ENCODE results near the gene SPTA1.

Gene SPTA1

DNA sequence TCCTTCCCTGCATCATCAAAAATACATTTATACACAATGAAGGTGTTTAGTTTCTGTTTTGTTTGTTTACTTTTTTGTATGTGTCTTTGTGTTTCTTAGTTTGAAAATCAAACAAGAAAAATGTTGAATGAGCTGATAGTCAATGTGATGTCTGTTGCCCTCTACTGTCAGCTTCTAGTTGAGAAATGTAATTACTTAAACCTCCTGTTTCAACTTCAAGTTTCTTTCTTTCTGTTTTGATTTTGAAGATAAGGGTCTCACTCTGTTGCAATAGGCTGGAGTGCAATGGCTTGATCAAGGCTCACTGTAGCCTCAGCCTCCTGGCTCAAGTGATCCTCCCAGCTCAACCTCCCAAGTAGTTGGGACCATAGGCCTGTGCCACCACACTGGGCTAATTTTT is 37.5 kb downstream of the SPTA1 start:
- H3K36me3 ChIP-seq (ENCODE audit: control insufficient read depth, insufficient read depth, low read length) = no peaks in the 10 kb centered on the region
- no peak overlapping the region for H3K27ac ChIP-seq (ENCODE audit: low read depth, low read length, severe bottlenecking)
- H3K9me3 ChIP-seq (ENCODE audit: control insufficient read depth, low read length) = no peaks in the 10 kb centered on the region

DNA sequence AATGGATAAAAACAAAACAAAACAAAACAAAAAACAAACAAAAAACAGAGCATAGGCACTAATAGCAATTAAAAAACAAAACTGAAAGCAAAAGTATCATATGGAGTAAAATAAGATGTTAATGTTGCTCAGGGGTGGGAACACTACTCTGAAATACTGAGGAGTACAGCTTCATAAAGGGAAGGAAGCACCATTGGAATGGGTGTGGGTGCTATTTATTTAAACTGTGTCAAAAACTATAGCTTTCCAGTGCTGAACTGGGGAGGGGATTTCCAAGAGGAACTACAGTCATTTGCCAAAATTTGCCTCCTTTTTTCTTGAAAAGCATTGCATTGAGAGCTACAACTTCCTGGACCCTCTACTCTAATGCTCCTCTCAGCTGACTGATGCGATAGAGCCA is 40.0 kb downstream of the SPTA1 start:
- WGBS, 2 experiments (ENCODE audit: insufficient coverage in 2 of 2) = no CpG with 5 or more reads among the region's 1 CpG
- no peaks in the 10 kb centered on the region for H3K36me3 ChIP-seq (ENCODE audit: control insufficient read depth, insufficient read depth, low read length)
- no peak overlapping the region for H3K27ac ChIP-seq (ENCODE audit: low read depth, low read length, severe bottlenecking)
- no peak overlapping the region for H3K4me3 ChIP-seq (ENCODE audit: extremely low read depth, insufficient read depth, low read length, poor library complexity, severe bottlenecking)
- H3K9me3 ChIP-seq (ENCODE audit: control insufficient read depth, low read length) = no peaks in the 10 kb centered on the region
- no peaks in the 10 kb centered on the region for H3K4me1 ChIP-seq (ENCODE audit: control insufficient read depth, insufficient read depth, low read length, poor library complexity, severe bottlenecking)

More for the DNA sequence above, 37.5 kb downstream of the SPTA1 start:
- H3K4me3 ChIP-seq (ENCODE audit: extremely low read depth, insufficient read depth, low read length, poor library complexity, severe bottlenecking) = no peak overlapping the region
- no peaks in the 10 kb centered on the region for H3K4me1 ChIP-seq (ENCODE audit: control insufficient read depth, insufficient read depth, low read length, poor library complexity, severe bottlenecking)

DNA sequence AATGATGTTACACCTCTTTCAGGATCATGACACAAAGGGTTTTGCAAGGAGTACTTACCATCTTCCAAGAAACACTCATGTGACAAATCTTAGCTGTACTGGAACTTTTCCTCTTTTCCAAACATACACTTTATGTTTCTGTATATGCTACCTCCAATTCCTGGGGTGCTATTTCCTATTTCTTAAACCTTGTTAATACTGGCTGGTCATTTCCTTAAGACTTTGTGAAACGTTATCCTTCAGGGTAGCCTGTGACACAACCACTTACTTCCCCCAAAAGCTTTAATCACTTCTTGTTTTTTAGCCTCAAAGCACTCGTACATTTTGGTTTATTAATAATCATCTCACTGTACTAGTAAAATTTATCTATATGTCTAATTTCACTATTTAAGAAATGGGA is 42.1 kb downstream of the SPTA1 start:
- no peaks in the 10 kb centered on the region for H3K36me3 ChIP-seq (ENCODE audit: control insufficient read depth, insufficient read depth, low read length)
- no peak overlapping the region for H3K27ac ChIP-seq (ENCODE audit: low read depth, low read length, severe bottlenecking)
- WGBS, 2 experiments (ENCODE audit: insufficient coverage in 2 of 2) = 54 to 83% methylated on average over 1 of the region's 2 CpGs
- H3K4me1 ChIP-seq (ENCODE audit: control insufficient read depth, insufficient read depth, low read length, poor library complexity, severe bottlenecking) = no peaks in the 10 kb centered on the region
- no peaks in the 10 kb centered on the region for H3K9me3 ChIP-seq (ENCODE audit: control insufficient read depth, low read length)
- no peak overlapping the region for H3K4me3 ChIP-seq (ENCODE audit: extremely low read depth, insufficient read depth, low read length, poor library complexity, severe bottlenecking)

DNA sequence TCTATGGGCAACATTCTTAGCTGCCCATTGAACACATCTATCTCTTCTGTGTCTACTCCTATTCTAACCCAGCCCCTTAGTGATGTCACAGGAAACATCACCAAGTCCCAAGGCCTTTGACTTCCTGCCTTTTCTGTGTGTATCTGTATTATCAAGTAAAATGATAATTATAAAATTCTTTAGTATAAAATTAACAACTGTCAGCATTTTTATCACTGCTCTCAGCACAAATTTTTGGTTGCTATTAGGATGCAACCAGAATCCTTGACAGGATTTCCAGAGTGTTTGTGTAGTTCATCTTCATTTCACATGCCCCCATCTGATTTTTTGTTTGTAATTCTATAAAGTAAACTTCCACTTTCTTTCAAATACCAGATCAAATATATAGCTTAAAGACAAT is 47.6 kb downstream of the SPTA1 start:
- H3K36me3 ChIP-seq (ENCODE audit: control insufficient read depth, insufficient read depth, low read length) = no peaks in the 10 kb centered on the region
- H3K27ac ChIP-seq (ENCODE audit: low read depth, low read length, severe bottlenecking) = no peak overlapping the region
- no peak overlapping the region for H3K4me3 ChIP-seq (ENCODE audit: extremely low read depth, insufficient read depth, low read length, poor library complexity, severe bottlenecking)
- no peaks in the 10 kb centered on the region for H3K9me3 ChIP-seq (ENCODE audit: control insufficient read depth, low read length)
- H3K4me1 ChIP-seq (ENCODE audit: control insufficient read depth, insufficient read depth, low read length, poor library complexity, severe bottlenecking) = no peaks in the 10 kb centered on the region

DNA sequence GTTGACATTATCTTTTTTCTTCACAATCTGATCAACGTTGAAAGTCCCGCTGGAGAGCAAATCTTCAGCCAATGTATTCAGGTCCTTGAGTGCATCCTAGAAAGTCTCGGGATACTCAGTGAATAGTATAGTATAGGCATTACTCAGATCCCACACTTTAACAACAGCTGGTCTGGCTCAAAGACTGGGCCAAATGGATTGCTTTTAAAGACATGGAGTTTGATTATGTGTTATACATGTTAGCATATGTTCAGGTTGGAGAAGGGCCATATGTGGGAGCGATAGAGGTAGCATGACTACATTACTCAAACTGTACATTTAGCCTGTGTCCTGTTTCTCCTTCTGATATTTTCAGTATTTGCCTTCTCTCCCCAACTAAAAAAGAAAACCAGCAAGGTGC is 48.4 kb downstream of the SPTA1 start:
- Histone ChIP-seq H3K9me3 (ENCODE audit: control insufficient read depth, low read length) (no peaks in the 10 kb centered on the region), H3K4me3 (ENCODE audit: extremely low read depth, insufficient read depth, low read length, poor library complexity, severe bottlenecking) (no peak overlapping the region), H3K27ac (ENCODE audit: low read depth, low read length, severe bottlenecking) (no peak overlapping the region), H3K36me3 (ENCODE audit: control insufficient read depth, insufficient read depth, low read length) (no peaks in the 10 kb centered on the region), H3K4me1 (ENCODE audit: control insufficient read depth, insufficient read depth, low read length, poor library complexity, severe bottlenecking) (no peaks in the 10 kb centered on the region)
- WGBS, 2 experiments (ENCODE audit: insufficient coverage in 2 of 2) = 100% methylated on average over 1 of the region's 4 CpGs

DNA sequence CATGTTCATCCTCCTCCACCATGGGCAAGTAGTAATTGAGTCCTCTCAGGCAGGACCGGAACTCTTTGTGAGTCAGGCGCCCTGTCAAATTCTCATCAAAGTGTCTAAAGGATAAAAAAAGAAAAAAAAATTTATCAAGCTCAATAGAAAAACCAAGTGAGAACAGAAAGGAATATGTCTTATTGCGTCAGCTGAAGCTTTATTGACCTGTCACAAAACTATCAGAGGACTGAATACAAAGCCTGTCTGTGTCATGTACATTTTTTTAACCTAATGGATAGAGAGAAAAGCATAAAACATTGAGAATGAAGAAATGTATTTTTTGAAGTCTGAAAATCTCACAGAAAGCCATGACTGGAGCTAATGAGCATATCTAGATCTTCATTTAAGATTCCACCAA is 72.8 kb downstream of the SPTA1 start:
- no peak overlapping the region for H3K4me3 ChIP-seq (ENCODE audit: extremely low read depth, insufficient read depth, low read length, poor library complexity, severe bottlenecking)
- H3K27ac ChIP-seq (ENCODE audit: low read depth, low read length, severe bottlenecking) = no peak overlapping the region
- no peaks in the 10 kb centered on the region for H3K36me3 ChIP-seq (ENCODE audit: control insufficient read depth, insufficient read depth, low read length)
- H3K9me3 ChIP-seq (ENCODE audit: control insufficient read depth, low read length) = no peaks in the 10 kb centered on the region
- 80 to 100% methylated on average over 1 of the region's 3 CpGs for WGBS, 2 experiments (ENCODE audit: insufficient coverage in 2 of 2)
- H3K4me1 ChIP-seq (ENCODE audit: control insufficient read depth, insufficient read depth, low read length, poor library complexity, severe bottlenecking) = peaks cover 6% of the 10 kb centered on the region

DNA sequence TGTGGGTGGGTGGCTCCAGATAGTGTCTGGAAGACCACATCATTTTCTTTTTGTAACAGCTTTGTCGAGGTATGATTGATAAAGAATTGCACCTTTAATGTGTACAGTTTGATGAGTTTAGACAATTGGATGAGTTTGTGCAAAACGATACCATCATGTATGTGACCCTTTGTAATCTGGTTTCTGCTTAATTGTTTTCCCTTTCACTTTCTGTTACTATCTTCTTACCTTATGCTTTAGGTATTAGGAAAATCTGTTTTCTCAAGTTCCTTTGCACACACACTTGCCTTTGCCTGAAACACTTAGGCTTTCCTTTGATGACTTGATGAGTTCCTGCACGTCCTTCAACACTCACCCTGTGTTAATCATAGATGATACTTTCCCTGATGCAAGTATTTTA is 74.6 kb downstream of the SPTA1 start:
- Histone ChIP-seq H3K4me3 (ENCODE audit: extremely low read depth, insufficient read depth, low read length, poor library complexity, severe bottlenecking) (no peak overlapping the region), H3K4me1 (ENCODE audit: control insufficient read depth, insufficient read depth, low read length, poor library complexity, severe bottlenecking) (peaks cover 13% of the 10 kb centered on the region), H3K27ac (ENCODE audit: low read depth, low read length, severe bottlenecking) (no peak overlapping the region), H3K36me3 (ENCODE audit: control insufficient read depth, insufficient read depth, low read length) (no peaks in the 10 kb centered on the region), H3K9me3 (ENCODE audit: control insufficient read depth, low read length) (no peaks in the 10 kb centered on the region)
- WGBS, 2 experiments (ENCODE audit: insufficient coverage in 2 of 2) = 78% methylated on average over 1 of the region's 3 CpGs; no CpG with 5 or more reads in 1 of the 2 experiments

DNA sequence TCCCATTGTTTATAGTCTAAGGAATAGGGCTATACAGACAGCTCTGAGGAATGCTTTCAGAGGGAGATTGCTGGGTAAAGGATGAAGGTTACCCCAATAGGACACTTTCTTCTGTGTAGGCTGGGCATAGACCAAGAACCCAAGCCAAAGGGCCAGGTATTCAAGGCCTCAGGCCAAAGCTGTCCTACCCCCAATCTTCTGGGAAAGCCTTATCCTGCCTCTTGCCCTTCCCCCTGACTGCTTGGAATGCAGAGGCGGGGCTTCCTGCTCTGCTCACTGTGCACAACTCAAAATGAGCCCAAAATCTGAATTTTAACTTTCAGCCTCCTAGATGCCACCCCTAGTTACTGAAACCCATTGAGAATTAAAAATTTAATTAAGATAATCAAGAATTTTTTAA is 79.2 kb downstream of the SPTA1 start:
- H3K4me1 ChIP-seq (ENCODE audit: control insufficient read depth, insufficient read depth, low read length, poor library complexity, severe bottlenecking) = peaks cover 13% of the 10 kb centered on the region
- no peak overlapping the region for H3K4me3 ChIP-seq (ENCODE audit: extremely low read depth, insufficient read depth, low read length, poor library complexity, severe bottlenecking)
- no peak overlapping the region for H3K27ac ChIP-seq (ENCODE audit: low read depth, low read length, severe bottlenecking)
- H3K36me3 ChIP-seq (ENCODE audit: control insufficient read depth, insufficient read depth, low read length) = no peaks in the 10 kb centered on the region
- no peaks in the 10 kb centered on the region for H3K9me3 ChIP-seq (ENCODE audit: control insufficient read depth, low read length)
- WGBS, 2 experiments (ENCODE audit: insufficient coverage in 2 of 2) = 71% methylated on average over 1 of the region's 1 CpG; no CpG with 5 or more reads in 1 of the 2 experiments

DNA sequence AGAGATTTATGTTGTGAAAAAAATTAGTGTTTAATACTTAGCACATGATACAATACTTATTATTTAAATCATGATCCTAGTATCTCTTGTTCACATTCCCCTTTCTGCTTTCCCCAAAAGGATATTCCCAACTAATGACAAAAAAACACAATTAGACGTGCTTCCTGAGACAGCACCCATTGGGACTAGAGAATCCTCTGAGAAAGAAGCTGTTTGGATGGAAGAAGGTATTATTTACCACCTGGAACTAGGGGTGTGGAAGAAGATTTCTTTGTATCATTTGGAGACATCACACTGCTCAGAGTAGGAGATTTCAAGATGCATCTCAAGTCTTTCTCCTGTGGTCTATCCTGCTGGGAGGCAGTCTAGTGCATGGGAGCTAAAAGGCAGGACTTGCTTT is 81.5 kb downstream of the SPTA1 start, which contains the start of gene OR10Z1:
TSS of gene OR10Z1 (plus strand) at position 301 of the 400 bp plus-strand sequence. CDS start 1,171 bp downstream, outside the sequence.
- H3K36me3 ChIP-seq (ENCODE audit: control insufficient read depth, insufficient read depth, low read length) = no peaks in the 10 kb centered on the region
- no peaks in the 10 kb centered on the region for H3K9me3 ChIP-seq (ENCODE audit: control insufficient read depth, low read length)
- H3K4me3 ChIP-seq (ENCODE audit: extremely low read depth, insufficient read depth, low read length, poor library complexity, severe bottlenecking) = no peak within 1 kb of the TSS
- H3K4me1 ChIP-seq (ENCODE audit: control insufficient read depth, insufficient read depth, low read length, poor library complexity, severe bottlenecking) = peaks cover 13% of the 10 kb centered on the region
- H3K27ac ChIP-seq (ENCODE audit: low read depth, low read length, severe bottlenecking) = no peak within 1 kb of the TSS
- 71 to 100% methylated on average over 1 of the region's 1 CpG for WGBS, 2 experiments (ENCODE audit: insufficient coverage in 2 of 2)

DNA sequence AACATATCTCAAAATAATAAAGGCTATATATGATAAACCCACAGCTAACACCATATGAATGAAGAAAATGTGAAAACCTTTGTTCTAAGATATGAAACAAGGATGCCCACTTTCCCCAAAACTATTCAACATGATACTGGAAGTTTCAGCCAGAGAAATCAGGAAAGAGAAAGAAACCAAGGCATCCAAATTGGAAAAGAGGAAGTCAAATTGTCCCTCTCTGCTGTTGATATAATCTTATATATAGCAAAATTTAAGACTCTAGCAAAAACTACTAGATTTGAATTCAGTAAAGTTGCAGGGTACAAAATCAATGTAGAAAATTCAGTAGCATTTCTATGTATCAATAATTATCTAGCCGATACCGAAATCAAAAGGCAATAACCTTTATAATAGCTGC is 85.8 kb downstream of the SPTA1 start:
- no CpG with 5 or more reads among the region's 2 CpGs for WGBS, 2 experiments (ENCODE audit: insufficient coverage in 2 of 2)
- Histone ChIP-seq H3K9me3 (ENCODE audit: control insufficient read depth, low read length) (no peaks in the 10 kb centered on the region), H3K4me1 (ENCODE audit: control insufficient read depth, insufficient read depth, low read length, poor library complexity, severe bottlenecking) (no peaks in the 10 kb centered on the region), H3K4me3 (ENCODE audit: extremely low read depth, insufficient read depth, low read length, poor library complexity, severe bottlenecking) (no peak overlapping the region), H3K36me3 (ENCODE audit: control insufficient read depth, insufficient read depth, low read length) (no peaks in the 10 kb centered on the region), H3K27ac (ENCODE audit: low read depth, low read length, severe bottlenecking) (no peak overlapping the region)

DNA sequence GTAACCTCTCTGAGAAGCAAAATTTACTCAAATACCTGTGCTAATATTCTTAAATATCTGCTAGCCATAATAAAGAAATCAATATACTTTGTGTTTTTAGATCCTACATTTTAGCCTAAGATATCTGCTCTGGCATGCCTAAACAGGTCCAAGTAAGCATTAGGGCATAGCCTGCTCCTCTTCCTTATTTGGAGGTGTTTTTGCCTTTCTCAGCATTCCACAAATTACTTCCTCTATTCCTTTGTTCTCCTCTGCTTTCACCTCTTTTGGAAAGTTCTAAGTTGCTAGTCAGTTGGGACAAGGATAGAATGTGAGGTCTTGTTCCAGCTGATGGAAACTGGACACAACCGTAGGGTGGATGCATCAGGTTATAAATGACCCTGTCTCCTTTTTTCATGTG is 99.6 kb downstream of the SPTA1 start:
- Histone ChIP-seq H3K36me3 (ENCODE audit: control insufficient read depth, insufficient read depth, low read length) (no peaks in the 10 kb centered on the region), H3K9me3 (ENCODE audit: control insufficient read depth, low read length) (peaks cover 7% of the 10 kb centered on the region), H3K27ac (ENCODE audit: low read depth, low read length, severe bottlenecking) (no peak overlapping the region), H3K4me1 (ENCODE audit: control insufficient read depth, insufficient read depth, low read length, poor library complexity, severe bottlenecking) (peaks cover 1% of the 10 kb centered on the region), H3K4me3 (ENCODE audit: extremely low read depth, insufficient read depth, low read length, poor library complexity, severe bottlenecking) (no peak overlapping the region)
- WGBS, 2 experiments (ENCODE audit: insufficient coverage in 2 of 2) = 92 to 100% methylated on average over 1 of the region's 1 CpG

DNA sequence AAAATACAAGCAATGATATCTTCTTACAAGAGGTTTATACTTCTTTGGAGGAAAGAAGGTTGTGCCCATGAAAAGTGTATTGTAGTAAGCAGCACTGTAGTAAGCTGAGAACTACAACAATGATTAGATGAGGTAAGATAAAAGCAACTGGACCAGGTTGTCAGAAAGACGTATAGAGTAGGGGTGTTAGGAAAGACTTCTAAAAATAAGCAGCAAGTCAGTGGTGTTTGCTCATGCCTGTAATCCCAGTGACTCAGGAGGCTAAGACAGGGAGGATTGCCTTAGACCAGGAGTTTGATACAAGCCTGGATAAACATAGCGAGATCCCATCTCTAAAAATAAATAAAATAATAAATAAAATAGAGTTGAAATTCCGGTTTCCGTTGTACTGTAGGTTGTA is 102.6 kb downstream of the SPTA1 start:
- Histone ChIP-seq H3K4me1 (ENCODE audit: control insufficient read depth, insufficient read depth, low read length, poor library complexity, severe bottlenecking) (peaks cover 6% of the 10 kb centered on the region), H3K9me3 (ENCODE audit: control insufficient read depth, low read length) (peaks cover 7% of the 10 kb centered on the region), H3K4me3 (ENCODE audit: extremely low read depth, insufficient read depth, low read length, poor library complexity, severe bottlenecking) (no peak overlapping the region), H3K36me3 (ENCODE audit: control insufficient read depth, insufficient read depth, low read length) (no peaks in the 10 kb centered on the region), H3K27ac (ENCODE audit: low read depth, low read length, severe bottlenecking) (no peak overlapping the region)
- WGBS, 2 experiments (ENCODE audit: insufficient coverage in 2 of 2) = 77% methylated on average over 1 of the region's 4 CpGs; no CpG with 5 or more reads in 1 of the 2 experiments
